SH-SY5Y (cell line): ENCODE data around the gene MATCAP1.

Experiments
- GATA2 ChIP-seq: IDR thresholded peaks from 2 replicates; pipeline ENCODE4 v1.6.1; 2011; ENCODE audit warnings: mild to moderate bottlenecking, low read depth, low read length
- GATA3 ChIP-seq: IDR thresholded peaks from 2 replicates; pipeline ENCODE4 v1.6.1; 2011; ENCODE audit warnings: low read depth, mild to moderate bottlenecking, low read length, moderate library complexity

GRCh38 chr16:67207249-67208091 lies 23.7 kb upstream of the MATCAP1 start:
- TF ChIP-seq GATA2 (no peak), GATA3 (no peak)
